Activated naive CD8-positive, alpha-beta T cell treated with anti-CD3 and anti-CD28 coated beads, Interleukin-2, amount 50 U/mL, for 24 hours (primary cell): ENCODE measurements around the gene STEAP3.

ENCODE experiments used
- ATAC-seq: fragments of 150-1000 bp; cut with Tn5 transposase; one replicate; pipeline ENCODE4 v1.10.0; 2021
- DNase-seq: peaks from one replicate; pipeline ENCODE4 v3.0.0; 2021
- H3K27ac Mint-ChIP-seq: one replicate; pipeline ENCODE4 v1.8.0; 2021; ENCODE audit warnings: mild to moderate bottlenecking, mixed read lengths
- H3K27me3 Mint-ChIP-seq: one replicate; pipeline ENCODE4 v1.8.0; 2021; ENCODE audit warnings: mixed read lengths
- H3K36me3 Mint-ChIP-seq: one replicate; pipeline ENCODE4 v1.8.0; 2021; ENCODE audit warnings: low read depth, mixed read lengths
- H3K4me1 Mint-ChIP-seq: one replicate; pipeline ENCODE4 v1.8.0; 2021; ENCODE audit warnings: mixed read lengths
- H3K4me3 Mint-ChIP-seq: one replicate; pipeline ENCODE4 v1.8.0; 2021; ENCODE audit warnings: mild to moderate bottlenecking, moderate library complexity, mixed read lengths
- H3K9me3 Mint-ChIP-seq: one replicate; pipeline ENCODE4 v1.8.0; 2021; ENCODE audit warnings: mixed read lengths

The STEAP3 gene

DNA sequence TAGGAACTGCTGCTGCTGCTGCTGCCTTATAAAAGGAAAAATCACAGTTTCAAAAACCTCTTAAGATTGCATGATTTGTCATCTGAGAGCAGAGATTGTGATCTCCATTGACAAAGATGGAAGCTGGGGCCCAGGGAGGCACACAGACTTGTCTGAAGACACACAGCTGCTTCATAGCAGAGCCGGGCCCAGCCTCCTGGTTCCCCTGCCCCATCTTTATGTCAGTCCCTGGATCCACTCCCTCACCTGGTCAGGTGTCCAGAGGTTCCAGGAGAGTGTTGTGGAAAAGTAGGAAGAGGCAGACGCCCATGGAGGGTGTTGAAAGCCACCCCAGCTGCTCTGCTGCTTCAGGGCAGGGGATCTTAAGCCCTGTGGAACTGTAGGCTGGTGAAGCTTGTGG is 20.0 kb downstream of the STEAP3 start:
- Mint-ChIP-seq H3K4me1 (no peaks in the 10 kb centered on the region), H3K4me3 (no peak overlapping the region), H3K9me3 (no peaks in the 10 kb centered on the region), H3K36me3 (no peaks in the 10 kb centered on the region), H3K27me3 (no peaks in the 10 kb centered on the region), H3K27ac (no peak overlapping the region)
- no peak for ATAC-seq
- no peak for DNase-seq

- Mint-ChIP-seq H3K36me3 (no peaks in the 10 kb centered on the region), H3K4me1 (no peaks in the 10 kb centered on the region), H3K9me3 (no peaks in the 10 kb centered on the region), H3K27me3 (no peaks in the 10 kb centered on the region), H3K27ac (no peak overlapping the region), H3K4me3 (no peak overlapping the region)
- ATAC-seq (no peak), DNase-seq (no peak)
Measured at GRCh38 chr2:119245076-119245840, 21.6 kb downstream of the STEAP3 start.

- ATAC-seq (no peak), DNase-seq (no peak)
- no peaks in the 10 kb centered on the region for H3K36me3 Mint-ChIP-seq
- H3K27me3 Mint-ChIP-seq: peaks cover 2% of the 10 kb centered on the region
- H3K27ac Mint-ChIP-seq: no peak overlapping the region
- no peak overlapping the region for H3K4me3 Mint-ChIP-seq
- no peaks in the 10 kb centered on the region for H3K4me1 Mint-ChIP-seq
- no peaks in the 10 kb centered on the region for H3K9me3 Mint-ChIP-seq
Measured at GRCh38 chr2:119245841-119246230, 22.2 kb downstream of the STEAP3 start.

DNA sequence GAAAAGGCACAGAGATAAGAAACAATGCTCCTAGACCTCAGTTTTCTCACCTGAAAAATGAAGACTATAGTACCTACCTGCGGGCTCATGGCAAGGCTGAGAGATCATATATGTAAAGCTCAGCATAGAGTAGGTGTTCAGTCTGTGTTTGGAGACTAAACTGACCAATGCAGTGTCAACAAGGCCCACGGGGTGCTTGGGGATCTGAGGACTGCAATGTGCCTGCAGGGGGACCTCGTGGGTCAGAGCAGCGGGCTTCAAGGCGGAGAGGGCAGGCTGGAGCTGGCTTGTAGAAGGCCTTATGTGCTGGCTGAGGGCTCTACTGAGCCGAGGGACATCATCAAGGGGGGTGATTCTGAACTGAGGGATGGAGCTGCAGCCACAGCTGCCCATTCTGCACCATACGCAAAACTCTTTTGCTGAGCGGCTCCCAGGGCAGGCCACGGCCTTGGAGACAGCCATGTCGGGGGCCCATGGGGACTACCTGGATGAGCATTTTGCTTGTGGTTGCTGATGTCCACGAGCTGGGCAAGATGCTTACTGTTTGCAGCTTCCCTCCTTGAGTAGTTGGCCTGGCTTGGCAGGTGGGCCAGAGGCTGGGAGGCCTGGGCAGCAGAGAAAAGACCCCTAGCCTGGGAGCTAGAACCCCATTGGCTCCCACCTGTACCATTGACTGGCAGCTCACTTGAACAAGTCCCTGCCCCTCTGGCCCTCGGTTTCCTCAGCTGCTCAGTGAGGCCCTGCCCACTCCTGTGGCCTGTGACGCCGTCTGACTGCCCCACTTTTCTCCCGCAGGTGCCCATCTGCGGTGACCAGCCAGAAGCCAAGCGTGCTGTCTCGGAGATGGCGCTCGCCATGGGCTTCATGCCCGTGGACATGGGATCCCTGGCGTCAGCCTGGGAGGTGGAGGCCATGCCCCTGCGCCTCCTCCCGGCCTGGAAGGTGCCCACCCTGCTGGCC is 23.5 kb downstream of the STEAP3 start:
- no peaks in the 10 kb centered on the region for H3K9me3 Mint-ChIP-seq
- H3K36me3 Mint-ChIP-seq: no peaks in the 10 kb centered on the region
- no peak overlapping the region for H3K27ac Mint-ChIP-seq
- no peak overlapping the region for H3K4me3 Mint-ChIP-seq
- DNase-seq (no peak), ATAC-seq (no peak)
- H3K4me1 Mint-ChIP-seq: no peaks in the 10 kb centered on the region
- peaks cover 2% of the 10 kb centered on the region for H3K27me3 Mint-ChIP-seq

DNA sequence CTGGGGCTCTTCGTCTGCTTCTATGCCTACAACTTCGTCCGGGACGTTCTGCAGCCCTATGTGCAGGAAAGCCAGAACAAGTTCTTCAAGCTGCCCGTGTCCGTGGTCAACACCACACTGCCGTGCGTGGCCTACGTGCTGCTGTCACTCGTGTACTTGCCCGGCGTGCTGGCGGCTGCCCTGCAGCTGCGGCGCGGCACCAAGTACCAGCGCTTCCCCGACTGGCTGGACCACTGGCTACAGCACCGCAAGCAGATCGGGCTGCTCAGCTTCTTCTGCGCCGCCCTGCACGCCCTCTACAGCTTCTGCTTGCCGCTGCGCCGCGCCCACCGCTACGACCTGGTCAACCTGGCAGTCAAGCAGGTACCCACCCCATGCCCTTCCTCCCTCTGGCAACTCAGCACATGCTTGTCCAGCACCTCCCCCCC is 24.2 kb downstream of the STEAP3 start:
- no peaks in the 10 kb centered on the region for H3K36me3 Mint-ChIP-seq
- no peak for ATAC-seq
- peaks cover 2% of the 10 kb centered on the region for H3K27me3 Mint-ChIP-seq
- H3K4me1 Mint-ChIP-seq: no peaks in the 10 kb centered on the region
- no peak for DNase-seq
- H3K9me3 Mint-ChIP-seq: no peaks in the 10 kb centered on the region
- no peak overlapping the region for H3K4me3 Mint-ChIP-seq
- H3K27ac Mint-ChIP-seq: no peak overlapping the region

DNA sequence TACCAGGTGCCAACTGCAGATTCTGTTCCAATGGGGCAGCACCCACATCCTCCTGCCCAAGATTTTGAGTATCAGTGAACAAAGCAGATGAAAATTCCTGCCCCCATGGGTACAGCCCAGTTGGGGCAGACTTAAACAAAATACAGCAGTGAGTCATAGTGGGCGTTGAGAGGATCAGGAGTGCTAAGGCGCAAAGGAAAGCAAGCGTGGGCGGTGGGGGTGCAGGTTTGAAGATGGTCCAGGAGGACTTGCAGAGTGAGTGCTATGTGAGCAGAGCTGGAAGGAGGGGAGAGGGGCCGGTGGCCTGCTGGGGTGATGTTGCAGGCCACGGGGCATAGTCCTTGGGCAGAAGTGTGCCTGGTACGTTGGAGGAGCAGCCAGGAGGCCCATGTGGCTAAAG is 24.7 kb downstream of the STEAP3 start:
- ATAC-seq: no peak
- no peak for DNase-seq
- Mint-ChIP-seq H3K4me1 (no peaks in the 10 kb centered on the region), H3K9me3 (no peaks in the 10 kb centered on the region), H3K27ac (no peak overlapping the region), H3K36me3 (no peaks in the 10 kb centered on the region), H3K27me3 (peaks cover 2% of the 10 kb centered on the region), H3K4me3 (no peak overlapping the region)

GRCh38 chr2:119248751-119249150 is 25.1 kb downstream of the STEAP3 start:
- H3K36me3 Mint-ChIP-seq: no peaks in the 10 kb centered on the region
- H3K9me3 Mint-ChIP-seq: no peaks in the 10 kb centered on the region
- no peak overlapping the region for H3K27ac Mint-ChIP-seq
- no peaks in the 10 kb centered on the region for H3K4me1 Mint-ChIP-seq
- ATAC-seq (no peak), DNase-seq (no peak)
- peaks cover 2% of the 10 kb centered on the region for H3K27me3 Mint-ChIP-seq
- H3K4me3 Mint-ChIP-seq: no peak overlapping the region

DNA sequence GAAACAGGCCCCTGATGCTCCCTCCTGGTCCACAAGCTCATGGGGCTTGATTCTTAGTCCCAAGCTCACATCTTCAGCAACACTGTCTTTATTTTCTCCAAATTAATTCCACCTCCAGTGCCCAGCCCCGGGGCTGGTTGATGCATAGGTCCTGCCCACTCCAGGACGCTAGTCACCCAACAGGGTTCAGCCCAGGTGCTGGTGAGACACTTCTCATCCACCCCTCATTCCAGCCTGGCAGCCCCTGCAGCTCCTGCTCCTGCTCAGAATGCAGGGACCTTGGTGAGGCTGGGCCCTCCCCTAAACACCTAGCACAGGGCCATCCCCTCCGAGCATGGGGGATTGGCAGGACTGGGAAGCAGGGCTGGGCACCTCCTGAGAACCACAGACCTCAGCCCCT is 25.7 kb downstream of the STEAP3 start:
- Mint-ChIP-seq H3K36me3 (no peaks in the 10 kb centered on the region), H3K4me1 (no peaks in the 10 kb centered on the region), H3K4me3 (no peak overlapping the region), H3K9me3 (no peaks in the 10 kb centered on the region), H3K27ac (no peak overlapping the region), H3K27me3 (peaks cover 2% of the 10 kb centered on the region)
- no peak for ATAC-seq
- DNase-seq: no peak

DNA sequence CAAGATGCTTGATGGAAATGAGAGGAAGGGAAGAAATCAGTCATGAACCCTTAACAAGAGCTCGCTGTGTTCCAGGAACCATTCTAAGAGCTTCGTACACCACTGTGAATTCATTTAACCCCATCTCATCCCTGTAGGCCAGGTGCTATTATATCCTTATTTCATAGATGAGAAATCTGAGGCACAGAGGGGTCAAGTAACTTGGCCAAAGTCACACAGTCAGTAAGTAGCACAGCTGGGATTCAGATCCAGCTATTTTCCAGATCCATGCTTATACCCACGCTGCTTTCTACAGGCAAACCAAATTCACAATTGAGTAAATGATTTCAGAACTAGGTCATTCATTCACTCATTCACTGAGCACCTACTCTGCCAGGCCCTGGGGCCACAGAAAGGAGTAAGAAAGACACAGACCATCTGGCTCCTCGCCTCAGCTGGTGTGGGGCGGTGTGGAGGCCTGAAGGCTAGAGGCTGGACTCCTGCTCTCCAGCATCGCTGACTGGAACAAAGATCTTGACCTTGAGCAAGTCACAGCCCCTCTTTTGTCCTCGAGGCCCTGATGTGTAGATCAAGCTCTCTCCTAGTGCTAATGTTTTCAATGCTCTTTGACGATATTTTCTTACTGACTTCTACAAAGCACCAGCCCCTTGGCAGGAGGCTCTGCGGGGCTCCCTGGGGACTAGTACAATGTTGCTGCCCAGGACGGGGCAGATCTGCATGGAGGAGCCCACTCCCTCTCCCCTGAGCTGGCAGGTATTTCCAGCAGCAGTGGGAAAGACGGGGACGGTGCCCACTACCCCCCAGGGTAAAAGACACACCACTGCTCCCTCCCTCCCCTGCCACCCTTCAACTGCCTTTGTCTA is 26.5 kb downstream of the STEAP3 start:
- peaks cover 2% of the 10 kb centered on the region for H3K27me3 Mint-ChIP-seq
- ATAC-seq (no peak), DNase-seq (no peak)
- no peak overlapping the region for H3K4me3 Mint-ChIP-seq
- H3K9me3 Mint-ChIP-seq: no peaks in the 10 kb centered on the region
- H3K27ac Mint-ChIP-seq: no peak overlapping the region
- H3K36me3 Mint-ChIP-seq: no peaks in the 10 kb centered on the region
- no peaks in the 10 kb centered on the region for H3K4me1 Mint-ChIP-seq

GRCh38 chr2:119250718-119251290 is 27.2 kb downstream of the STEAP3 start:
- ATAC-seq (no peak), DNase-seq (no peak)
- Mint-ChIP-seq H3K27ac (no peak overlapping the region), H3K4me3 (no peak overlapping the region), H3K9me3 (no peaks in the 10 kb centered on the region), H3K36me3 (no peaks in the 10 kb centered on the region), H3K27me3 (peaks cover 2% of the 10 kb centered on the region), H3K4me1 (no peaks in the 10 kb centered on the region)

GRCh38 chr2:119251652-119252051 is 28.0 kb downstream of the STEAP3 start:
- DNase-seq (no peak), ATAC-seq (no peak)
- Mint-ChIP-seq H3K27ac (no peak overlapping the region), H3K36me3 (no peaks in the 10 kb centered on the region), H3K4me3 (no peak overlapping the region), H3K9me3 (no peaks in the 10 kb centered on the region), H3K4me1 (no peaks in the 10 kb centered on the region), H3K27me3 (peaks cover 2% of the 10 kb centered on the region)

DNA sequence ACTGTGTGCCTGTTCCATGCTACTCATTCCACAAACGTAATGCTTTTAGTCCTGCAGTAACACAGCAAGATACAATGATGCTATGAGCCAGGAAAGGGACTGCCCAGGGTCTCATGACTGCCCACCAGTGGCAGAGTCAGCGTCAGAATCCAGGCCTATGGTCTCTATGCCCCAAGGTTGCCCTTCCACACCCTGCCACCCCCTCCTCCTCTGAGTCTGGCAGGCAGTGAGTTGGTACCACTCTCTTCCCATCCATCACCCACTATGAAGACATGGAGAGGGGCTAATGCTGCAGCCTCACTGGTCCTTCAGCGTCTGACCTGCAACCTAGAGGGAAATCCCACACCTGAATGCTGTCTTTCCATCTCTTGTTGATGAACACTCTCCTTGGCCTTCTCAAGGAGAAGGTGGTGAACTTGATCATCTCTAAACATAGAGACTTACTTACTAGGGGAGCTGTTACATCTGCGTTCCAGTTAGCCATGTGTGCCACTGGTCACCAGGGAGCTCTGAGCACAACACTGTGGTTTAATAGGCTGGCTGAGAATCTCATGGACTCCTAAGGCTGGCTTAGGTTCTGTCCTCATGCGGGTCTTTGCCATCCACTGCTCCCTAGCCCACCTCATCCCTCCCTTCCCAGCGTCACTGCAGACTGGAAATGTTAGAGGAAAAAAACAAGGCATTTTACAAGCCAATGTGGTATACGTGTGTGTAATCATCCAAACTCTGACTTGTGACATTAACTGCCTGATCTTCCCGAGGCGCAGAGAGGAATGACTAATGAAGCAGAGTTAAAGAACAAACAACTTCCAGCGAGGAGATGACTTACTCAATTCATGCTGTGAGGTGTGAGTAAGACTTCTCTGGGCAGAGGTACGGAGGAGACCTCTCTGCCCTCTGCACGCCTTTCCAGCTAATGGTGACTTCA is 28.8 kb downstream of the STEAP3 start:
- H3K27ac Mint-ChIP-seq: no peak overlapping the region
- DNase-seq (no peak), ATAC-seq (no peak)

GRCh38 chr2:119253114-119253702 is 29.6 kb downstream of the STEAP3 start:
- Mint-ChIP-seq H3K36me3 (no peaks in the 10 kb centered on the region), H3K27me3 (peaks cover 2% of the 10 kb centered on the region), H3K9me3 (no peaks in the 10 kb centered on the region), H3K4me1 (no peaks in the 10 kb centered on the region), H3K4me3 (no peak overlapping the region), H3K27ac (no peak overlapping the region)
- ATAC-seq (no peak), DNase-seq (no peak)

More for the DNA sequence above, 28.8 kb downstream of the STEAP3 start:
- Mint-ChIP-seq H3K27me3 (peaks cover 2% of the 10 kb centered on the region), H3K36me3 (no peaks in the 10 kb centered on the region), H3K4me3 (no peak overlapping the region), H3K4me1 (no peaks in the 10 kb centered on the region), H3K9me3 (no peaks in the 10 kb centered on the region)
